Measurements from ENCODE around the gene RFNG.

DNA sequence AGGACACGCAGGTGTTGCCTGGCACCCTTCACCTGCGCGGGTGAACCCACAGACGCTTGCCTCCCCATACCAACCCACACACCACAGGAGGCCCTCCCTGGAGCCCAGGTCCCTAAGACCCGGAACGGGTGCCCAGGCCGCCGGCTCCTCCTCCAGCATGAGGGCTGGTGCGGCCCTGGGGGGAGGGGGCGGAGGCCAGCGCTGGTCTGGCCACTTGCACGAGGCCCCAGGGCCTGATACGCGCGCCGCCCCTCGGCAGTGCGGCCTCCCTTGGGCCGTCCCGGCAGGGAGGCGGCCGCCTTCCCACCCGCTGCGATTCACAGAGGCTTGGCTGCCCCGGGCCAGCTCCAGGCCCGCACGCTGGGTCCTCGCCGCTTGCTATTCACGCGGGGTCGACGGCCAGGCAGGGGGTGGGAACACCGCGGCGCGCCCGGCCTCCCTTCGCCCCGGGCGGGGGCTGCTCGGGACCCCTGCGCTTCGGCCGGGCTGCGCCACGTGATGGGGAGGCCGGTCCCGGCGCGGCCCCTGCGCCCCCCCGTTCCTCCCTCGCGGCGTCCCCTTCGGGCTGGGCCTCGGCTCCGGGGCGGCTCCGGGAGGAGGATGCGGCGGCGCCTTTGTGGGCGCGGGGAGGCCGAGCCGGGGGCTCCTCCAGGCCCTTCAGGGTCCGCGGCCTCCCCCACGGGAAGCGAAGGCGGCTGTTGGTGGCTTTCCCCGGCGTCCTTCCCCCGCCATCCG is 45.7 kb upstream of the RFNG start:
- TF ChIP-seq POLR2A (IDR thresholded peaks at IDR 0.05) (no peak), CTCF (IDR thresholded peaks at IDR 0.05) (no peak)

All from right lobe of liver (tissue), 4 donors.